Measurements from ENCODE around the gene NAXD.
"Not testable (repeated sequence)": the region's sequence is repeated elsewhere in the genome, so short reads cannot be mapped to it uniquely, and the experiment has no call there.

Gene NAXD

DNA sequence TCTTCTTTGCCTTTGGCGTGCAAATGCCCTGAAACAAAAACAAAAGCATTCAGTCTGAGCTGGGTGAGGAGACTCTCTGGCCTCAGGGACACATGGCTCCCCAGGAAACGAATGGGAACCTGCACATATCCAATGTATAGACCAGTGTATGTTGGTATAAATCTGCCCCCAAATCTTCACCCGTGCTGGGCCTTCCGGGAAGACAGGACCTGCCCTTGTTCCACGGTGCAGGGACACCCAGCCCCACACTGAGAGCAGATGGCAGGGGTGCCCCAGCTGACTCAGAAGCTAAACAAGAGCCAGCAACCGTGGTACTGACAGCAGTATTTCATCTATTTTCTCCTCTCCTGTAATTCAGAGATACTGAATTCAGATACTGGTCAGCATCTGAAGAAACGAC lies 48.1 kb downstream of the NAXD start:
- no peak for DNase-seq (ENCODE audit: low read depth)
- H3K4me3 ChIP-seq (ENCODE audit: low read depth, low read length): no peak overlapping the region
- TF ChIP-seq, protein P1, sequence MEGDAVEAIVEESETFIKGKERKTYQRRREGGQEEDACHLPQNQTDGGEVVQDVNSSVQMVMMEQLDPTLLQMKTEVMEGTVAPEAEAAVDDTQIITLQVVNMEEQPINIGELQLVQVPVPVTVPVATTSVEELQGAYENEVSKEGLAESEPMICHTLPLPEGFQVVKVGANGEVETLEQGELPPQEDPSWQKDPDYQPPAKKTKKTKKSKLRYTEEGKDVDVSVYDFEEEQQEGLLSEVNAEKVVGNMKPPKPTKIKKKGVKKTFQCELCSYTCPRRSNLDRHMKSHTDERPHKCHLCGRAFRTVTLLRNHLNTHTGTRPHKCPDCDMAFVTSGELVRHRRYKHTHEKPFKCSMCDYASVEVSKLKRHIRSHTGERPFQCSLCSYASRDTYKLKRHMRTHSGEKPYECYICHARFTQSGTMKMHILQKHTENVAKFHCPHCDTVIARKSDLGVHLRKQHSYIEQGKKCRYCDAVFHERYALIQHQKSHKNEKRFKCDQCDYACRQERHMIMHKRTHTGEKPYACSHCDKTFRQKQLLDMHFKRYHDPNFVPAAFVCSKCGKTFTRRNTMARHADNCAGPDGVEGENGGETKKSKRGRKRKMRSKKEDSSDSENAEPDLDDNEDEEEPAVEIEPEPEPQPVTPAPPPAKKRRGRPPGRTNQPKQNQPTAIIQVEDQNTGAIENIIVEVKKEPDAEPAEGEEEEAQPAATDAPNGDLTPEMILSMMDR (IDR thresholded peaks at IDR 0.05; ENCODE audit: low read depth, low read length, missing control alignments): no peak

- no peak for DNase-seq (ENCODE audit: low read depth)
- TF ChIP-seq, protein P1 (IDR thresholded peaks at IDR 0.05; ENCODE audit: low read depth, low read length, missing control alignments): no peak
- H3K4me3 ChIP-seq (ENCODE audit: low read depth, low read length): no peak overlapping the region
Measured at GRCh38 chr13:110664041-110664440, 48.7 kb downstream of the NAXD start.

DNA sequence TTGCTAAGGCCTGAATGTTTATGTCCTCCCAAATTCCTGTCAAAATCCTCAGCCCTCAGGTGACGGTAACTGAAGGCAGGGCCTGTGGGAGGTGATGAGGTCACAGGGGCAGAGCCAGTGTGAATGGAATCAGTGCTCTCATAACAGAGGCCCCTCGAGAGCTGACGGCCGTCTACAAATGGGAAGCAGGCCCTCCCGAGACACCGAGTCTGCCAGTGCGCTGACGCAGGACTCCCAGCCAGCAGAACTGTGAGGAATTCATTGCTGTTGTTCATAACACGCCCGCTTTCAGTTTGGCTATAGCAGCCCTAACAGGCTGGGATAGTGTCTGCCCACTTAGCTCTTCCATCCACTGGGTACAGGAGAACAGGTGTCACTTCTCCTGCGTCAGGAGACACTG lies 49.3 kb downstream of the NAXD start:
- no peak overlapping the region for H3K4me3 ChIP-seq (ENCODE audit: low read depth, low read length)
- DNase-seq (ENCODE audit: low read depth): no peak
- TF ChIP-seq, protein P1 (IDR thresholded peaks at IDR 0.05; ENCODE audit: low read depth, low read length, missing control alignments): no peak

GRCh38 chr13:110665491-110666254 lies 50.3 kb downstream of the NAXD start:
- no peak for DNase-seq (ENCODE audit: low read depth)
- no peak overlapping the region for H3K4me3 ChIP-seq (ENCODE audit: low read depth, low read length)
- TF ChIP-seq, protein P1 (IDR thresholded peaks at IDR 0.05; ENCODE audit: low read depth, low read length, missing control alignments): no peak

- no peak for DNase-seq (ENCODE audit: low read depth)
- TF ChIP-seq, protein P1 (IDR thresholded peaks at IDR 0.05; ENCODE audit: low read depth, low read length, missing control alignments): no peak
- no peak overlapping the region for H3K4me3 ChIP-seq (ENCODE audit: low read depth, low read length)
Measured at GRCh38 chr13:110666255-110666533, 50.8 kb downstream of the NAXD start.

- no peak overlapping the region for H3K4me3 ChIP-seq (ENCODE audit: low read depth, low read length)
- TF ChIP-seq, protein P1 (IDR thresholded peaks at IDR 0.05; ENCODE audit: low read depth, low read length, missing control alignments): no peak
- DNase-seq (ENCODE audit: low read depth): no peak
Measured at GRCh38 chr13:110669036-110669435, 53.7 kb downstream of the NAXD start.

GRCh38 chr13:110669814-110670213 lies 54.5 kb downstream of the NAXD start:
- DNase-seq (ENCODE audit: low read depth): not testable (repeated sequence)

More at GRCh38 chr13:110669814-110670213, 54.5 kb downstream of the NAXD start:
- not testable (repeated sequence) for H3K4me3 ChIP-seq (ENCODE audit: low read depth, low read length)

Measured in GM12864 (cell line).